Measurements from ENCODE around the gene DUSP28. TPM values are rescaled to one million over a fixed set of nuclear protein-coding genes. Genes with fewer than 3 reads are reported as not detected.
A peak's percentile ranks its signal among the peaks of the same experiment; 100 is the strongest.

Gene DUSP28
- total and polyA plus RNA-seq, 2 of the 8 experiments (the other 6 are each of a cell fraction or from before 2014, with no cell fraction given), result 2.1 to 2.3 TPM

- Histone ChIP-seq H3K27me3 (replicated peaks in 1 of 4; ENCODE audit: control insufficient read depth in 3 of 4, extremely low read depth in 1 of 4, insufficient read depth in 3 of 4, low read length in 3 of 4) (peaks cover 0 to 9% (median 7%) of the 10 kb centered on the region in 4 experiments; a peak in 4 of 7 replicates), H3K27ac (ENCODE audit: low read depth, low read length) (no peak overlapping the region), H2BK20ac (ENCODE audit: low read length) (no peak overlapping the region), H3K4me3 (ENCODE audit: extremely low read depth in 1 of 4, insufficient read depth in 2 of 4, low read depth in 3 of 4, low read length in 4 of 4) (no peak overlapping the region), H4K91ac (replicated peaks; ENCODE audit: insufficient read length, low read length) (no peak overlapping the region), H3K23me2 (ENCODE audit: low read depth, low read length) (peaks cover 12% of the 10 kb centered on the region; the same call in 1 of the 2 replicates), H2BK5ac (ENCODE audit: low read depth, low read length) (no peak overlapping the region), H3K14ac (ENCODE audit: insufficient read length) (no peak overlapping the region), H2AK5ac (ENCODE audit: low read depth, low read length) (no peak overlapping the region), H2BK15ac (ENCODE audit: low read length) (no peak overlapping the region), H3K18ac (ENCODE audit: extremely low read depth, low read length) (no peak overlapping the region), H2BK12ac (ENCODE audit: low read depth, low read length) (no peak overlapping the region), H3K56ac (replicated peaks; ENCODE audit: insufficient read length, low read depth, low read length) (no peak overlapping the region), H3K4me2 (ENCODE audit: insufficient read depth in 1 of 2, low read depth in 2 of 2, low read length in 2 of 2) (no peak overlapping the region), H3K36me3 (ENCODE audit: control insufficient read depth in 2 of 4, insufficient read depth in 4 of 4, low read length in 3 of 4) (no peaks in the 10 kb centered on the region; a peak in 1 of 8 replicates), H2AFZ (ENCODE audit: low read length) (no peak overlapping the region), H4K20me1 (replicated peaks in 1 of 2; ENCODE audit: control insufficient read depth in 1 of 2, insufficient read depth in 2 of 2, low read length in 2 of 2) (peaks cover 0 to 5% of the 10 kb centered on the region in 2 experiments), H3K9ac (replicated peaks in 1 of 4; ENCODE audit: extremely low read depth in 1 of 4, low read depth in 3 of 4, low read length in 3 of 4) (no peak overlapping the region), H3K23ac (ENCODE audit: insufficient read length) (no peak overlapping the region), H3K9me3 (ENCODE audit: insufficient read depth in 2 of 2, low read depth in 1 of 2, low read length in 1 of 2) (peaks cover 29 to 62% of the 10 kb centered on the region in 2 experiments), H3K79me2 (ENCODE audit: control insufficient read depth in 1 of 2, insufficient read depth in 2 of 2, low read length in 2 of 2) (no peaks in the 10 kb centered on the region), H3K4me1 (replicated peaks in 1 of 4; ENCODE audit: control insufficient read depth in 3 of 4, insufficient read depth in 4 of 4, low read length in 3 of 4) (peaks cover 0 to 5% (median 3%) of the 10 kb centered on the region in 4 experiments; a peak in 4 of 7 replicates), H3K4ac (replicated peaks; ENCODE audit: insufficient read length, low read depth, low read length) (no peak overlapping the region), H2BK120ac (replicated peaks; ENCODE audit: low read depth, low read length) (no peak overlapping the region), H4K8ac (ENCODE audit: extremely low read depth, insufficient read depth, low read length) (no peak overlapping the region), H3K79me1 (ENCODE audit: low read depth, low read length) (no peaks in the 10 kb centered on the region; the same call in 1 of the 2 replicates), H4K5ac (ENCODE audit: insufficient read length, low read depth, low read length) (no peak overlapping the region)
- 73% methylated on average over 8 of the region's 8 CpGs; no CpG with 5 or more reads in 1 of the 2 experiments for WGBS, 2 experiments (ENCODE audit: extremely low coverage in 1 of 2, insufficient coverage in 1 of 2, insufficient read length in 1 of 2, insufficient replicate concordance in 2 of 2, low coverage in 1 of 2, low lambda C conversion rate in 2 of 2, missing lambda C conversion rate in 1 of 2)
- POLR2A ChIA-PET (ENCODE audit: partially characterized antibody), result no interaction called here
- DNase-seq (ENCODE audit: low read depth in 1 of 2, low spot score in 2 of 2), result peak in 1 of 2 experiments; percentile 8
- CTCF ChIA-PET (ENCODE audit: partially characterized antibody), result interaction anchor here (3.4 kb wide), 1 partner anchor 12 kb away, joined by 14 read pairs; no protein-coding TSS in a partner anchor
- no peak for FAIRE-seq
- TF ChIP-seq GABPA (IDR thresholded peaks at IDR 0.05; ENCODE audit: borderline replicate concordance, insufficient read depth, low read length), result no peak
- TF ChIP-seq JUN (IDR thresholded peaks at IDR 0.05; ENCODE audit: low read depth, low read length), result no peak
- TF ChIP-seq SIN3A (conservative IDR thresholded peaks at IDR 0.05 in 1 of 2, IDR thresholded peaks at IDR 0.05 in 1 of 2; ENCODE audit: low read depth in 1 of 2, low read length in 2 of 2), result no peak
- no peak for TF ChIP-seq TAF1 (IDR thresholded peaks at IDR 0.05; ENCODE audit: low read depth, low read length)
- no peak for TF ChIP-seq HDAC2 (IDR thresholded peaks at IDR 0.05; ENCODE audit: borderline replicate concordance in 1 of 2, low read depth in 2 of 2, low read length in 2 of 2)
- TF ChIP-seq KDM5A (IDR thresholded peaks at IDR 0.05; ENCODE audit: low read length), result no peak
- TF ChIP-seq NANOG (IDR thresholded peaks at IDR 0.05; ENCODE audit: insufficient read depth, low read depth, low read length, poor library complexity, severe bottlenecking), result no peak
- TF ChIP-seq JUND (IDR thresholded peaks at IDR 0.05; ENCODE audit: low read length), result no peak
- TF ChIP-seq CREB1 (IDR thresholded peaks at IDR 0.05), result no peak
- TF ChIP-seq HDAC6 (IDR thresholded peaks at IDR 0.05; ENCODE audit: low read depth, low read length), result no peak
- TF ChIP-seq CBX5 (IDR thresholded peaks at IDR 0.05; ENCODE audit: low read depth, low read length), result no peak
- no peak for TF ChIP-seq TBP (IDR thresholded peaks at IDR 0.05; ENCODE audit: low read depth, low read length)
Measured at GRCh38 chr2:240524963-240525718, 35.0 kb upstream of the DUSP28 start.

Measured in H1 (cell line).